NOMO-1 (cell line): ENCODE measurements around the gene KCP.
A peak's percentile ranks its signal among the peaks of the same experiment; 100 is the strongest.
"Not testable (repeated sequence)": the region's sequence is repeated elsewhere in the genome, so short reads cannot be mapped to it uniquely, and the experiment has no call there.

ENCODE experiments used
- DNase-seq, 2 experiments: peaks; one replicate each; lab custom pipeline; 2025; ENCODE audit not compliant: unreplicated experiment in 2 of 2; lab: John Stamatoyannopoulos, UW

The KCP gene

DNA sequence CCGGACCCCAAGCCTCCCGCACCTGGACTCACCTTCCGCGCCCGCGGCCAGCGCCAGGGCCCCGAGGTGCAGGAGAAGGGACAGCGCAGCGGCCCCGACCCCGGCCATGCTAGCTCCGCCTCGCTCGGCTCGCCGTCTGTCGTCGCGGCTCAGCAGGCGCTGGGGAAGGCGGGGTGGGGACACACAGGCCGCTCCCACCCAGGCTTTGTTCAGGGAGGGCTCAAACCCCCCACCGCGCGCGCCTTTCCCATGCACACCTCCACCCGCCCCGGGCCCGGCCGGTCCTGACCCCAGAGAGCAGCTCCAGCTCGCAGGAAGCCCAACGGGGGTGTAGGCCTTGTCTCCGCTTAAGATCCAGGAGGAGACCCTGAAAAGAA, at the start of gene KCP:
TSS of gene KCP (minus strand) at position 141 of the 377 bp plus-strand sequence. CDS start at position 108, 33 bp downstream.
- no peak for DNase-seq

DNA sequence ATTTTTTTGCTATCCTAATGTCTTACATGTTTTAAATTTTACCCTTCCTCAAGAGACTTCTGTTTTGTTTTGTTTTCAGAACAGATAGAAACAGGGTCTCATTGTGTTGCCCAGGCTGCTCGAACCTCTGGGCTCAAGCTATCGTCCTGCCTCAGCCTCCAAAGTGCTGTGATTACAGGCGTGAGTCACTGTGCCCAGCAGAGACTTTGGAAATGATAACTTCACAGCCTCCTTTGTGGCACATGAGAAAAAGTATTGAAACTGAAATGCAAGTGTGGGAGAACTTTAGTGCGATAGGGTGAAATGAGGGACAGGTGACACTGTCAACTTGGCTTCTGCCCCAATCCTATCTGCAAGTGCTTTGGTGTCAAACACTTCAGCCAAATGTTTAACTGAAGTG, 48.8 kb upstream of the KCP start:
- no peak for DNase-seq

DNA sequence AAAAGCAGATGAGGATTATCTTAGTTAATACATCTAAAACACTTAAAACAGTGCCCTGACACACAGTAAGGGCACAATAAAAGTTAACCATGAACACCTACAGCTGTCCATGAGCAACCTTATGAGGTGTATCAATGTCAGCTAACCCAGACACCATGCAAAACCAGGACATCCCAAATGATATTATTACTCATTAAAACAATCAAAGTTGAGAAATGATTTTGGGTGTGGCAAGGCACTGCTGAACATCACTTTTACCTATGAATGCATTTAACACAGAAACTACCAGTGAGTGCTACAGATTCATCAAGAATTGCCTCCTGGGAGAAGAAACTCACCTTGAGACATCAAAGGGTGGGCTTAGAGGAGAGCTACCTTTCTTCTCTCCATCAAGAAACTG, 45.5 kb upstream of the KCP start:
- DNase-seq: no peak

DNA sequence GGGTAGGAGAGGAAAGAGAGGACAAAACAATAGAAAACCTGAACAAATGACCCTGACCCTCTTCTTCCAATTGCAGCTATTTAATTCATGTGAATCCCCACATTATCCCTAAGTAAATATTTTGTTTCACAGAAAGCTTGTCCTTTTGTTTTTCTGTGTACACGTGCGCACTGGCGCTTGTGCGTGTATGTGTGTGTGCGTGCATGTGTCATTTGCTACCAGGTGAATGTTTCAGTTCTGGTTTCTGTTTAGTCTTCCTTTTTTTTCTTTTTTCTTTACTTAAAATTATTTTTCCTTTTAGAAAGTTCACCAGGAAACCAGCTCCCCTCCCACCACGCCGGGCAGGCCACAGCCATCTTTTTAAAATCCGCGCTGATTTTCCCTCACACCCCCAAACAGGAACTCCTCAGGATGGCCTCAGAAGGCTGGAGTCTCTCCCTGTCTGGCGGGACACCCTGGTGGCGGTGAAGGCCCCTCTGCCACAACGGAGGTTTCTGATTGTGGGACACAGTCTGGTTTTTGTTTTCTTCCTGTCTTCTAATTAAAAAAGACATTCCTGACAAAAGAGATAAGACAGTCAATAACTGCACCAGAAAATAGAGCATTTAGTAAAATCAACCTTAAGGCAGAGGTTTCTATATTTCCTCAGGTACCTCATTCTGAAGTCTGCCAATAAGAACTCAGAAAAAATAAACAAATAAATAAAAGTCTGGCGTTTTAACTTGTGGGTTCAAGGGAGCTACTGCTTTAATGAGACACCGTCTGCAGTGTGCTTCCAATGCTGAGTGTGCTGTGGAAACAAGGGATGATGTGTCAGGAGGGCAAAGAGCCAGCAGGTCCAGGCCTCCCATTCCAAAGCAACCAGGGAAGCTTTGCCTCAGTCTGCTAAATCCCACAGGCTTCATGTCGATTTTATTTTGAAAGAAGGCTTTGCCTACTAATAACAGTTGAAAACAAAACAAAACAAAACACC, 44.6 kb upstream of the KCP start:
- DNase-seq: no peak

DNA sequence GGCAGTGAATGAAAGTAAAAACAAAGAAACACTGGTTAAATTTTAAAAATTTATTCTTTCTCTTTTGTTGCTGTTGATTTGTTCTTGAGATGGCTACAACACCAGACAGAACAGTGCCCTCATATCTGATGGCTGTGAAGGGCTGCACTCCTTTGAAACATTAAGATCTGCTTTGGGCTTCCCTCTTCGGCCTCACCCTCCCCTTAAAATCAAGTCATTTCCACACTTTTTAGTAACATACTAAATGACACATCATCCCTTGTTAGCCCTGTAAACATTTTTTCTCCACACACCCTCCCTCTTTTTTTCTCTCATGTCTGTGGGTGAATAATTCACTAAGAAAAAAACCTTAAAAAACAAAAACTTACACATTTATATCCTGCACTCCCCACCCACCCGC, 43.6 kb upstream of the KCP start:
- DNase-seq: no peak

DNA sequence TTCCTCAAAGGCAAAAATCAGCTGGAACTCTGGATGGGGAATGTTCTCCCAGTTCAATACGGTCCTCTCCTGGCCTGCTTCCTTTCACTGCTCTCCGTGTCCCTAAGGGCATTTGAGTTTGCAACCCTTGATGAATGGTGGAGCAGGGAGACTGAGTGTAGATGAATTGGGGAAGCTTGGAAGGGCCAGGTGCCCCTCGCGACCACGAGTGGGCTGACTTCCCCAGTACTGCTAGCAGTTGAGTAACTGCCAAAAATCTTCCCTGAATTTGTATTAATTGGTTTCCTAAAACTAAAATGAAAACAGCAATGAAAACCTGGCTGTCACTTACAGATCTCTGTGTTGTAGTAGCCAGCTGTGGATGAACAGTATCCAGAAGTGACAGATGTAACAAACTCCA, 40.8 kb upstream of the KCP start:
- no peak for DNase-seq

DNA sequence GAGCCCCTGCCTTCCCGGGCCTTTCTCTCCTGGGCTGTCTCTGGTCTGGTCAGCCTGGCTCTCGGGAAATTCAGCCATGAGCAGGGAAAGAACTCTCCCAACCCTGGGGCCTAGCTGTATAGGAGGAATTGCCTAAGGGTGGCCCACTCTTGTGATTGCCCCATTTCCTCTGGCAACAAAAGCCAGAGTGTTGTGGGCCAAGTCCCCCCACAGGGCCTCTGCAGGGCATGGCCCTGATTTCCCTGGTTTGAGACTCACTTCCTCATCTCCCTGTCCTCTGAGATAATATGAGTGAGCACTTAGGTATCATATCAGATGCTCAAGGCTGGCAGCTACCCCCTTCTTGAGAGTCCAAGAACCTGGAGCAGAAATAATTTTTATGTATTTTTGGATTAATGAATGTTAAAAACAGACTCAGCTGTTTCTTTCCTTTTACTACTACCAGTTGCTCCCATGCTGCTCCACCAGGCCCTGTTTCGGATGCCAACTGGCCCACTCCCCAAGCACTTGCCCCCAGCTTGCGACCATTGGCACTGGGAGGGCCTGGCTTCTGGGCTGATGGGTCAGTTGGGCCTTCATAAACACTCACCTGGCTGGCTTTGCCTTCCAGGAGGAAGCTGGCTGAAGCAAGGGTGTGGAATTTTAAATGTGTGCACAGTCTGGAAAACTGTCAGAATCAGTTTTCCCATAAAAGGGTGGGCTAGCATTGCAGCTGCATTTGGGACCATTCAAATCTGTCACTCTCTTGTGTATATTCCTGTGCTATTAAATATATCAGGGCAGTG, 38.7 kb upstream of the KCP start:
- DNase-seq: peak; percentile 60 to 69

DNA sequence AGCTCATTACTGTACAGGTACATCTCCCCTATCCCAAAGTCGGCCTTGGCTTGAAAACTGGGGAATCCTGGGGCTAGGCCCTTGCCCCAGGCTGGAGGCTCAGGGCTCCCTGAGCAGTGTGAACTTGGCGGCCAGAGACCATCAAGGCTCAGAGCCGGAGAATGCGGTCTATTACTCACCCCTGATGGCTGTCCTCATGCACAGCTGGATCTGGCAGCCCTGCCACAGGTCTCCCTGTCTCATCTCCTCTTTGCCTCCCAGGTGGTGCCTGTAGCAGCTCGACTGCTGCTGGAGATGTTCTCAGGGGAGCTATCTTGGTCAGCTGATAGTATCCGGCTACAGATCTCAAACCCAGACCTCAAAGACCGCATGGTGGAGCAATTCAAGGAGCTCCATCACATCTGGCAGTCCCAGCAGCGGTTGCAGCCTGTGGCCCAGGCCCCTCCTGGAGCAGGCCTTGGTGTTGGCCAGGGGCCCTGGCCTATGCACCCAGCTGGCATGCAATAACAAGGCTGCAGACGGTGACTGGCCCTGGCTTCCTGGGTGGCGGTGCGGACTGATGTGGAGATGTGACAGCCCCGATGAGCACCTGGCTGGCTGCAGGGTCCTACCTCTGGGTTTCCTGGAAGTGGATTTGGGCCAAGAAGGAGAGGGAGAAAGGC, 37.9 kb upstream of the KCP start:
- peak in 1 of 2 experiments; percentile 44 for DNase-seq

DNA sequence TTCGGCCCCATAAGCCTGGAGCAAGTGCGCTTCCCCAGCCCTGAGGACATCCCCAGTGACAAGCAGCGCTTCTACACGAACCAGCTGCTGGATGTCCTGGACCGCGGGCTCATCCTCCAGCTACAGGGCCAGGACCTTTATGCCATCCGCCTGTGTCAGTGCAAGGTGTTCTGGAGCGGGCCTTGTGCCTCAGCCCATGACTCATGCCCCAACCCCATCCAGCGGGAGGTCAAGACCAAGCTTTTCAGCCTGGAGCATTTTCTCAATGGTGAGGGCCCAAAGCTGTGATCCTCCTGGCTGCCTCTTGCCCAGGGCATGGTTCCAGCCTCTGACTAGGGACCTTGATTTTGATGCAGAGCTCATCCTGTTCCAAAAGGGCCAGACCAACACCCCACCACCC, 37.3 kb upstream of the KCP start:
- no peak for DNase-seq

DNA sequence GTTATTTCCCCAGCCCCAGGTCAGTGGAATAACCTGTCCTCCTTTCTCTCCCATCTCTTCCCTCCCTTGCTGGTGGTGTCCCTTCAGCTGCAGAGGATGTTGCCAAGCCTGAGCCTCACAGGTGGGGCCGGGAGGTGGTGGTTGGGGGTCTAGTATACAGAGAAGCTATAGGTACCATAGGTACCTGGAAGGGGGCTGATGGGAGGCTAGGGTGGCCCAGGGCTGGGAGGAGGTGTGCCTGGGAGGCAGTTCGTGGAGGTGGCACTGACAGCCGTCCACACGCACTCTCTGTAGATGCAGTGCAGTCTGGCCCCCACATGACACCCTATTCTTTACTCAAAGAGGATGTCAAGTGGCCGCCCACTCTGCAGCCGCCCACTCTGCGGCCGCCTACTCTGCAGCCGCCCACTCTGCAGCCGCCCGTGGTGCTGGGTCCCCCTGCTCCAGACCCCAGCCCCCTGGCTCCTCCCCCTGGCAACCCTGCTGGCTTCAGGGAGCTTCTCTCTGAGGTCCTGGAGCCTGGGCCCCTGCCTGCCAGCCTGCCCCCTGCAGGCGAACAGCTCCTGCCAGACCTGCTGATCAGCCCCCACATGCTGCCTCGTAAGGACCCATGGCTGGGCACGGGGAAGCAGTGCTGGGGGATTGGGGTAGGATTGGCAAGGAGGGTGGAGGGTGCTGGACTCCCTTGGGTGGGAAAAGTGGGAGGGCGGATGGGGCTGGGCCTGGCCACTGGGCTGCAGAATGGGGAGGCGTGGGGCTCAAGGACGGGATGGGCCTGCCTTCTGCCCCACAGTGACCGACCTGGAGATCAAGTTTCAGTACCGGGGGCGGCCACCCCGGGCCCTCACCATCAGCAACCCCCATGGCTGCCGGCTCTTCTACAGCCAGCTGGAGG, 36.7 kb upstream of the KCP start:
- DNase-seq: no peak

DNA sequence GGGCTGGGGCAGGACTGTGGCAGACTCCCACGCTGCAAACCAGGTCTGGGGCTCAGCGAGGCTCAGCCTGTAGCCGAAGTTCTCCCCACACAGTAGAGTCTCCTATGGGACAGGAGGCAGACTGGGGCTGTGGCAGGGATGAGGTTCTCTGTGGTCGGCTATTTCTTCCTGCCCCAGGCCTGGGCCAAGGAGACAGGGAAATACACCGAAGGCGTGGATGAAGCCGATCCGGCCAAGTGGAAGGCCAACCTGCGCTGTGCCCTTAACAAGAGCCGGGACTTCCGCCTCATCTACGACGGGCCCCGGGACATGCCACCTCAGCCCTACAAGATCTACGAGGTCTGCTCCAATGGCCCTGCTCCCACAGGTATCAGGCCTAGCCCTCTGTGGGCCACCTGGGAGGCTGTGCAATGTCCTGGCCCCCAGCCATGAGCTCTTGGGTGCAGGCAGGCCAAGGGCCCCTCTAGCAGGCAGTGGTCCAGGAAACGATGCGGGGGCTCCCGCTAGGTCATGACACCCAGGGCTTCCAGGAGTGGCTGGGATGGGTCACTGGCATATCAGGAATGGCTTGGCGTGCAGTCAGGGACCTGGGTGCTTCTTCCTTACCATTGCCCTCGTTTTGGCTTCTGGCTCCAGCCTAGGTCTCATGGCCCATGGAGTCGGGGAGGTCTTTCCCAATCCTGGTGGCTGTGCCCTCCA, 35.3 kb upstream of the KCP start:
- DNase-seq: no peak

DNA sequence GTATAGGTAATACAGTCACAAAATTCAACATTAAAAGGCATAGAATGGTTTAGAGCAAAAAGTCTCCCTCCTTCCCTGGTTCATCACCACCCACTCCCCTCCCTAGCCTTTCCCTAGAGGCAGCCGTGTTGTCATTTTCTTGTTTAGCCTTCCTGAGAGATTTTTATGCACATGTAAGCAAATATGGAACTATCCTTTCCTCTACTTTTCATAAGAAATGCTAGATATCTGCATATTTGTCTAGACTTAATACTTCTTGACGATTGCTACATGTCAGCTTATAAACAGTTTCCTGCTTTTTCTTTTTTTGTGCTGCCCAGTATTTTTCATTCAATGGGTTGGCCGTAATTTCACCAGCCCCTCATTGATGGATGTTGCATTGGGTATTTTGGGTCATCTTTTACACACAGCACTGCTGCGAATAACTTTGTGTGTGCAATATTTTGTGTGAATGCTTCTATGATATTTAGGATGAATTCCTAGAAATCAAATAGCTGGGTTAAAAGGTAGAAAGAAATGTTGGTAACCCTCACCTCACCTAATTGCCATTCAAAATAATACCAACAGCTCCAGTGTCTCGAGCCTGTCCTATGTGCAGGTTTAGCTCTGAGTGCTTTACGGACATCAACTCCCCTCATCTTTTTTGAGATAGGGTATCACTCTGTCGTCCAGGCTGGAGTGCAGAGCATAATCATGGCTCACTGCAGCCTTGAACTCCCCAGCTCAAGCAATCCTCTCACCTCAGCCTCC, 34.2 kb upstream of the KCP start:
- no peak for DNase-seq

DNA sequence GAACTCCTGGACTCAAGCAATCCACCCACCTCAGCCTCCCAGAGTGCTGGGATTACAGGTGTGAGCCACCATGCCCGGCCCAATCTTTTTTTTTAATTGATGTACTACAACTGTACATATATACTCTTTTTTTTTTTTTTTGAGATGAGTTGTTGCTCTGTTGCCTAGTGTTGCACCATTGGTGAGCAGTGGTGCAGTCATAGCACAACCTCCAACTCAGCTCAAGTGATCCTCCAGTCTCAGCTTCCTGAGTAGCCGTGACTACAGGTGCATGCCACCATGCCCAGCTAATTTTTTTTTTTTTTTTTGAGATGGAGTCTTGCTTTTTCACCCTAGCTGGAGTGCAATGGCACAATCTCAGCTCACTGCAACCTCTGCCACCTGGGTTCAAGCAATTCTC, 32.7 kb upstream of the KCP start:
- not testable (repeated sequence) for DNase-seq

DNA sequence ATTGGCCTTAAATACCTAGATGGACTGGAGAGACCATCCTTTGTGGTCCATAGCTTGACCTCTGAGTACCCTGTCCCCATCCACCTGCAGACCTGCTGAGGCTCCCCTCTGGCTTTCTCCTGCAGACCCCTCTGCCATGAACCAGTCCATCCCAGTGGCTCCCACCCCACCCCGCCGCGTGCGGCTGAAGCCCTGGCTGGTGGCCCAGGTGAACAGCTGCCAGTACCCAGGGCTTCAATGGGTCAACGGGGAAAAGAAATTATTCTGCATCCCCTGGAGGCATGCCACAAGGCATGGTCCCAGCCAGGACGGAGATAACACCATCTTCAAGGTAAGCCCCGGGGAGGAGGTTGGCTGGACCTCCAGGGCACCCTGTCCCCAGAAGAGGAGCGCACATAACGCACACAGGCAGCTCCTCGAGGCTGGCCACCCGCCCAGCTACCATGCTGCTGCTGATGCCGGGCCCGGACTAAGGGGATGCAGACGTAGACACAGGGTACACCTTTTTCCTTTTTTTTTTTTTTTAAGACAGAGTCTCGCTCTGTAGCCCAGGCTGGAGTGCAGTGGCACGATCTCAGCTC, 31.5 kb upstream of the KCP start:
- DNase-seq: no peak

DNA sequence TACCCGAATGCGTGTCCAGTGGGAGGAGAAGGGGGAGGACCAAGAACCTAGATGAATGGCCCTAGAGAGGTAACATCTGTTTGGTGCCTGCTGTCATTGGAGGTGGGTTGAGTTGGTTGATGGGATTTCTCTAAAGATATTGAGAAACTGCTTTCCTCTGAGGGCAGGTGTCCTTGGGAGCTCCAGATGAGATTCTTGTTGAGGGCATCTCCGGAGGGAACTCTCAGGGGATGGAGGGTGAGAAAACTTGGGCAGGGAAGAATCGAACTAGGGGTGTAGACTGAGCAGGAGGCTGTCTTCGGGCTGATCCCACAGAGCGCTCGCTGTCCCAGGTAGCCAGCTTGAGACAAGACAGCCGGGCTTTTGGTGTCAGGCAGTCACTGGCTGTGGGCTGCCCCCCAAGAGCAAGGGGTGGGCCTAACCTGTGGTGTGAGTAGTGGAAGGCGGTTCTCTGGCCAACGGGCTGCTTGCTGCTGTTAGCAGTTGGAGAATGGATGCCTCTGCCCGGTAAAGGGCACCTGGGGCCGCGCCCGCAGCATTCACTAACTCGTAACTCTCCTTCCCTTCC, 30.9 kb upstream of the KCP start:
- DNase-seq: no peak

DNA sequence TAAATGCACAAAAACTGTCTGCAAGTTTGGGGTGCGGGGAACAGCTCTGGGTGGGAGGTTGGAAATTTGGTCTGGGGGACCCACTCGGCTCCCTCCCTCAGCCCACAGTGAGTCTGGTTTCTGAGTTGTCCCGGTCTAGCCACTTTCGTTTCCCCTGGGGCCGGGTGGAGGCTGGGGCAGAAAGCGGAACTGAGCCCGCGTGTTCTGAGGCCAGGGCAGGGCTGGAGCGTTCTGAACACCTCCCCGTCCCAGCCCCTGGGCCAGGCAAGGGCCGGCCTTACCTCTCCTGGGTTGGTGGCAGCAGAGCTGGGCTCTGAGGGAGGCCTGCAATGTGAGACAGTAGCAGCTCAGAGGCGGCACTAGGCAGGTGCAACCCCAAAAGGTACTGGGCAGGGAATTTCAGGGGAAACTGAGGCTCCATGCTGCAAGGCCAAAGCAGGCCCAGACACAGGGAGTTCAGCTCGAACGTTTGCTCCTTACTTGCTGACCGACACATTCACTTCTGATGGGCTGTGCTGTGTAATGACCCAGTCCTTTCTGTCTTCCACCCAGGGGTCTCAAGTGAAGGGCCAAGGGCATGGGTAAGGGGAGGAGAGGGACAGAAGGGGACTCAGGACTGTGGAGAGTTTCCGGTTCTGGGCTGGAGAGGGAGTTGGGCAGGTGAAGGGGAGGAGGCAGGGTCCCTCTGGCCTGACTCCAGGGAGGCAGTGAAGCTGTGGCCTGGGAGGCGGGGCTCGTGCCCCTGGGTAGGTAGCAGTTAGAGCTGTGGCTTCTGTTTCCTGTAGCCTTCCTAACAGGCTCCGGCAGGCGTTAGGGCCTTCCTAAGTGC, 30.2 kb upstream of the KCP start:
- DNase-seq: peak; percentile 74 to 83

DNA sequence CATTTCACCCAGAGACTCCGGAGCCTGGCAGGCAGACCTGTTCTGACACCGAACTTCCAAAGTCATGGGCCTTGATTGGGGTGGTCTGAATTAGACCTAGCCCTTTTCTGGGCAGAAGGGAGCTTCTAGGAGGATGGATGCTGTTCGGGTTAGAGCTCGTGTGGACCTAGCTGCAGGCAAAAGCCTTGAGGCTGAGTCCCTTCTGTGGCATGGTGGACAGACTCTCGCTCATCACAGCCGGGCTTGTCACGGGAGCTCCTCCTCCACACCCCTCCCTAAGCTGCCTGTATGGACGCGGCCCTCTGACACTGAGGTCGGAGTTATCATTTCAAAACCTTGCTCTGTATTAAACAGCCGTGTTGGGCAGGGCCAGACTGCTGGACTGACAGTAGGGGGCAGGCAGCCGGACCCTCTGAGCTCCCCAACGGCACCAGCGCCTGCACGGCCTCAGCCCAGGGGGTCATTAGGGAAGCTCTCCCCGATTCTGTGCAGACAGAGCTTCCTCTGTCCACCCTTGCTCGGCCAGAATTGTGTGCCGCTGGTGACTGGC, 29.4 kb upstream of the KCP start:
- peak in 1 of 2 experiments; percentile 5 for DNase-seq
